Thyroid gland (tissue), 4 donors: ENCODE results near the gene PDE4B.

Experiments
- POLR2A ChIP-seq, 2 donors: fragments of 450-650 bp; IDR thresholded peaks; one replicate each; pipeline ENCODE4 v1.6.1; 2017; ENCODE audit warnings: antibody characterized with exemption in 2 of 2, mild to moderate bottlenecking in 2 of 2, moderate library complexity in 1 of 2
- TF ChIP-seq, protein P1 (sequence below), 6 experiments: fragments of 200-600 bp in 3 of 6; fragments of 450-650 bp in 3 of 6; sonication (generic) in 3 of 6; IDR thresholded peaks; one replicate each; pipeline ENCODE4 v1.5.1; 2016 to 2019; ENCODE audit warnings: antibody characterized with exemption in 6 of 6, mild to moderate bottlenecking in 2 of 6, inconsistent platforms in 1 of 6, moderate library complexity in 1 of 6

DNA sequence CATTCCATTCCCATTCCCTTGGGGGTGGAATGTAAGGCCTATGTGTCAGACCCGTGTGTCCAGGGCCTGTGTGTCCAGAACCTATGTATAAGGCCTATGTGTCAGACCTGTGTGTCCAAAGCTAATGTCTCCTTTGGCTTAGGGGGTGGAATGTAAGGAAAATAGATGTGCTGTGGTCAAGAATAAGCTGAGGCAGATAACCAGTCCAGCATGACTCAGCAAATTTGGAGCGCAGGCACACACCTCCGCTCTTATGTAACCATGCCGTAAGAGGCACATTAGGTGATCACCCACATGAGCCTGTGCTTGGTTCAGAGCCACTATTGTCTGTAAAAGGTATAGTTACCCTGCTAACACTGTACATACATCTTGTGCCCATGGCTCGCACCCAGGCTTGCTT is 590.5 kb downstream of the PDE4B start:
- TF ChIP-seq, protein P1, sequence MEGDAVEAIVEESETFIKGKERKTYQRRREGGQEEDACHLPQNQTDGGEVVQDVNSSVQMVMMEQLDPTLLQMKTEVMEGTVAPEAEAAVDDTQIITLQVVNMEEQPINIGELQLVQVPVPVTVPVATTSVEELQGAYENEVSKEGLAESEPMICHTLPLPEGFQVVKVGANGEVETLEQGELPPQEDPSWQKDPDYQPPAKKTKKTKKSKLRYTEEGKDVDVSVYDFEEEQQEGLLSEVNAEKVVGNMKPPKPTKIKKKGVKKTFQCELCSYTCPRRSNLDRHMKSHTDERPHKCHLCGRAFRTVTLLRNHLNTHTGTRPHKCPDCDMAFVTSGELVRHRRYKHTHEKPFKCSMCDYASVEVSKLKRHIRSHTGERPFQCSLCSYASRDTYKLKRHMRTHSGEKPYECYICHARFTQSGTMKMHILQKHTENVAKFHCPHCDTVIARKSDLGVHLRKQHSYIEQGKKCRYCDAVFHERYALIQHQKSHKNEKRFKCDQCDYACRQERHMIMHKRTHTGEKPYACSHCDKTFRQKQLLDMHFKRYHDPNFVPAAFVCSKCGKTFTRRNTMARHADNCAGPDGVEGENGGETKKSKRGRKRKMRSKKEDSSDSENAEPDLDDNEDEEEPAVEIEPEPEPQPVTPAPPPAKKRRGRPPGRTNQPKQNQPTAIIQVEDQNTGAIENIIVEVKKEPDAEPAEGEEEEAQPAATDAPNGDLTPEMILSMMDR (IDR thresholded peaks at IDR 0.05) = no peak
- no peak for TF ChIP-seq POLR2A (IDR thresholded peaks at IDR 0.05)
